ENCODE measurements around the gene IMPDH1. TPM values are rescaled to one million over a fixed set of nuclear protein-coding genes. Genes with fewer than 3 reads are reported as not detected.

IMPDH1 gene
- total RNA-seq, 5 donors from 2014 or later (not counting 1 experiment from before 2014, with no cell fraction given): 39.9 to 73.3 (median 65.6) TPM

- H3K4me1 ChIP-seq (ENCODE audit: control insufficient read depth in 1 of 2, extremely low read depth in 1 of 2, insufficient read depth in 2 of 2, low read length in 2 of 2): peaks cover 4 to 21% of the 10 kb centered on the region in 2 experiments
- H3K4me1 Mint-ChIP-seq: peaks cover 19 to 37% (median 28%) of the 10 kb centered on the region in 3 donors
- no peaks in the 10 kb centered on the region for H3K9me3 ChIP-seq
- peak within 1 kb of the TSS; percentile 85 to 92 (median 91) for H3K4me3 Mint-ChIP-seq
- ATAC-seq (replicated peaks in 1 of 4) (peak; percentile 90 to 98 (median 96)), DNase-seq (peak; percentile 82 to 98 (median 90))
- ChIA-PET CTCF (interaction anchor here (0.6 to 2.1 kb wide), 7 partner anchors 13 to 597 kb away, joined by 3 to 25 read pairs (median 3); no protein-coding TSS in a partner anchor), POLR2A (interaction anchor here in 1 of 2 donors (0.6 to 0.7 kb wide), 3 partner anchors 29 to 1205 kb away, joined by 3 to 6 read pairs (median 3); no protein-coding TSS in a partner anchor)
- H3K9me3 Mint-ChIP-seq: no peaks in the 10 kb centered on the region
- WGBS (ENCODE audit: insufficient coverage): under 1% methylated on average over 63 of the region's 64 CpGs
- no peaks in the 10 kb centered on the region for H3K36me3 Mint-ChIP-seq
- peaks cover 0 to 8% of the 10 kb centered on the region in 2 experiments for H3K27me3 ChIP-seq (replicated peaks in 1 of 2; ENCODE audit: control insufficient read depth in 2 of 2, extremely low read depth in 1 of 2, insufficient read depth in 2 of 2, low read length in 1 of 2)
- H3K4me3 ChIP-seq (ENCODE audit: control insufficient read depth in 1 of 2, extremely low read depth in 1 of 2, low read length in 1 of 2): peak within 1 kb of the TSS; percentile 81 to 82
- H3K36me3 ChIP-seq (ENCODE audit: control insufficient read depth in 2 of 2, extremely low read depth in 1 of 2, insufficient read depth in 1 of 2, low read length in 1 of 2): no peaks in the 10 kb centered on the region
- peak within 1 kb of the TSS; percentile 89 to 90 for H3K27ac Mint-ChIP-seq
- peak within 1 kb of the TSS; percentile 88 for H3K27ac ChIP-seq (ENCODE audit: low read length)
- no peaks in the 10 kb centered on the region for H3K27me3 Mint-ChIP-seq
Observed at GRCh38 chr7:128455543-128456254, 45.9 kb upstream of the IMPDH1 start, which contains the start of gene HILPDA. Gene HILPDA (plus strand): TSS chr7:128455878. CDS start chr7:128457269, 1,391 bp downstream.

- Mint-ChIP-seq H3K27ac (peak overlapping the region; percentile 89 to 90), H3K9me3 (no peaks in the 10 kb centered on the region), H3K36me3 (no peaks in the 10 kb centered on the region), H3K4me3 (peak overlapping the region; percentile 85 to 92 (median 91)), H3K4me1 (peaks cover 19 to 37% (median 28%) of the 10 kb centered on the region in 3 donors), H3K27me3 (no peaks in the 10 kb centered on the region)
- Histone ChIP-seq H3K27ac (ENCODE audit: low read length) (peak overlapping the region; percentile 88), H3K36me3 (ENCODE audit: control insufficient read depth in 2 of 2, extremely low read depth in 1 of 2, insufficient read depth in 1 of 2, low read length in 1 of 2) (no peaks in the 10 kb centered on the region), H3K27me3 (replicated peaks in 1 of 2; ENCODE audit: control insufficient read depth in 2 of 2, extremely low read depth in 1 of 2, insufficient read depth in 2 of 2, low read length in 1 of 2) (peaks cover 0 to 8% of the 10 kb centered on the region in 2 experiments), H3K4me1 (ENCODE audit: control insufficient read depth in 1 of 2, extremely low read depth in 1 of 2, insufficient read depth in 2 of 2, low read length in 2 of 2) (peaks cover 4 to 21% of the 10 kb centered on the region in 2 experiments), H3K9me3 (no peaks in the 10 kb centered on the region), H3K4me3 (ENCODE audit: control insufficient read depth in 1 of 2, extremely low read depth in 1 of 2, low read length in 1 of 2) (peak overlapping the region; percentile 49 to 82)
- ChIA-PET POLR2A (interaction anchor here in 1 of 2 donors (0.7 kb wide), 1 partner anchor 28 kb away, joined by 3 read pairs; no protein-coding TSS in a partner anchor), CTCF (interaction anchor here (0.8 to 2.1 kb wide), 6 partner anchors 14 to 598 kb away, joined by 3 to 25 read pairs (median 3); no protein-coding TSS in a partner anchor)
- WGBS (ENCODE audit: insufficient coverage): 29% methylated on average over 6 of the region's 25 CpGs
- ATAC-seq (replicated peaks in 1 of 4) (no peak), DNase-seq (no peak)
Observed at GRCh38 chr7:128454808-128455542, 45.2 kb upstream of the IMPDH1 start.

- no peak overlapping the region for H3K27ac Mint-ChIP-seq
- Histone ChIP-seq H3K36me3 (ENCODE audit: control insufficient read depth in 2 of 2, extremely low read depth in 1 of 2, insufficient read depth in 1 of 2, low read length in 1 of 2) (no peaks in the 10 kb centered on the region), H3K27me3 (replicated peaks in 1 of 2; ENCODE audit: control insufficient read depth in 2 of 2, extremely low read depth in 1 of 2, insufficient read depth in 2 of 2, low read length in 1 of 2) (peaks cover 0 to 8% of the 10 kb centered on the region in 2 experiments), H3K9me3 (no peaks in the 10 kb centered on the region), H3K4me3 (ENCODE audit: control insufficient read depth in 1 of 2, extremely low read depth in 1 of 2, low read length in 1 of 2) (no peak overlapping the region), H3K27ac (ENCODE audit: low read length) (no peak overlapping the region), H3K4me1 (ENCODE audit: control insufficient read depth in 1 of 2, extremely low read depth in 1 of 2, insufficient read depth in 2 of 2, low read length in 2 of 2) (peaks cover 4 to 15% of the 10 kb centered on the region in 2 experiments)
- H3K4me1 Mint-ChIP-seq: peaks cover 11 to 30% (median 20%) of the 10 kb centered on the region in 3 donors
- no peak for DNase-seq
- WGBS (ENCODE audit: insufficient coverage): 92% methylated on average over 8 of the region's 23 CpGs
- H3K36me3 Mint-ChIP-seq: no peaks in the 10 kb centered on the region
- no peak for ATAC-seq (replicated peaks in 1 of 4)
- H3K27me3 Mint-ChIP-seq: no peaks in the 10 kb centered on the region
- ChIA-PET POLR2A (interaction anchor here (0.6 to 1.2 kb wide), 3 partner anchors 13 to 27 kb away, joined by 3 to 4 read pairs (median 4); no protein-coding TSS in a partner anchor), CTCF (interaction anchor here (0.6 to 2.1 kb wide), 5 partner anchors 16 to 27 kb away, joined by 6 to 25 read pairs (median 8); no protein-coding TSS in a partner anchor)
- peak overlapping the region; percentile 36 to 63 (median 53) for H3K4me3 Mint-ChIP-seq
- no peaks in the 10 kb centered on the region for H3K9me3 Mint-ChIP-seq
Observed at GRCh38 chr7:128453836-128454804, 44.3 kb upstream of the IMPDH1 start.

- no peak for ATAC-seq (replicated peaks in 1 of 4)
- Mint-ChIP-seq H3K4me1 (peaks cover 8 to 19% (median 16%) of the 10 kb centered on the region in 3 donors), H3K27ac (no peak overlapping the region)
Observed at GRCh38 chr7:128452552-128452951, 42.8 kb upstream of the IMPDH1 start.

GRCh38 chr7:128450913-128451312 lies 41.1 kb upstream of the IMPDH1 start:
- H3K4me1 Mint-ChIP-seq: peaks cover 4 to 7% (median 7%) of the 10 kb centered on the region in 3 donors
- DNase-seq (no peak), ATAC-seq (replicated peaks in 1 of 4) (no peak)
- Histone ChIP-seq H3K4me1 (ENCODE audit: control insufficient read depth in 1 of 2, extremely low read depth in 1 of 2, insufficient read depth in 2 of 2, low read length in 2 of 2) (peaks cover 0 to 8% of the 10 kb centered on the region in 2 experiments), H3K27ac (ENCODE audit: low read length) (no peak overlapping the region), H3K36me3 (ENCODE audit: control insufficient read depth in 2 of 2, extremely low read depth in 1 of 2, insufficient read depth in 1 of 2, low read length in 1 of 2) (no peaks in the 10 kb centered on the region), H3K9me3 (no peaks in the 10 kb centered on the region), H3K4me3 (ENCODE audit: control insufficient read depth in 1 of 2, extremely low read depth in 1 of 2, low read length in 1 of 2) (no peak overlapping the region), H3K27me3 (replicated peaks in 1 of 2; ENCODE audit: control insufficient read depth in 2 of 2, extremely low read depth in 1 of 2, insufficient read depth in 2 of 2, low read length in 1 of 2) (peaks cover 0 to 8% of the 10 kb centered on the region in 2 experiments)
- no peak overlapping the region for H3K4me3 Mint-ChIP-seq
- ChIA-PET POLR2A (no interaction called here), CTCF (no interaction called here)
- no peaks in the 10 kb centered on the region for H3K27me3 Mint-ChIP-seq
- no peaks in the 10 kb centered on the region for H3K9me3 Mint-ChIP-seq
- 50% methylated on average over 2 of the region's 5 CpGs for WGBS (ENCODE audit: insufficient coverage)
- no peaks in the 10 kb centered on the region for H3K36me3 Mint-ChIP-seq
- H3K27ac Mint-ChIP-seq: no peak overlapping the region

More at GRCh38 chr7:128452552-128452951, 42.8 kb upstream of the IMPDH1 start:
- Histone ChIP-seq H3K4me1 (ENCODE audit: control insufficient read depth in 1 of 2, extremely low read depth in 1 of 2, insufficient read depth in 2 of 2, low read length in 2 of 2) (peaks cover 4 to 14% of the 10 kb centered on the region in 2 experiments), H3K9me3 (no peaks in the 10 kb centered on the region), H3K4me3 (ENCODE audit: control insufficient read depth in 1 of 2, extremely low read depth in 1 of 2, low read length in 1 of 2) (no peak overlapping the region), H3K27ac (ENCODE audit: low read length) (no peak overlapping the region), H3K27me3 (replicated peaks in 1 of 2; ENCODE audit: control insufficient read depth in 2 of 2, extremely low read depth in 1 of 2, insufficient read depth in 2 of 2, low read length in 1 of 2) (peaks cover 0 to 8% of the 10 kb centered on the region in 2 experiments), H3K36me3 (ENCODE audit: control insufficient read depth in 2 of 2, extremely low read depth in 1 of 2, insufficient read depth in 1 of 2, low read length in 1 of 2) (no peaks in the 10 kb centered on the region)
- Mint-ChIP-seq H3K9me3 (no peaks in the 10 kb centered on the region), H3K27me3 (no peaks in the 10 kb centered on the region), H3K4me3 (no peak overlapping the region), H3K36me3 (no peaks in the 10 kb centered on the region)
- DNase-seq: no peak
- no CpG with 5 or more reads among the region's 1 CpG for WGBS (ENCODE audit: insufficient coverage)
- ChIA-PET CTCF (interaction anchor here (1.2 to 1.9 kb wide), 4 partner anchors 9 to 25 kb away, joined by 6 to 12 read pairs (median 6); no protein-coding TSS in a partner anchor), POLR2A (no interaction called here)
